Hepatocyte (in vitro differentiated cells): ENCODE measurements around the gene OR51G2. TPM values are rescaled to one million over a fixed set of nuclear protein-coding genes. Genes with fewer than 3 reads are reported as not detected.

Source experiments
- DNase-seq: peaks from one replicate; pipeline ENCODE4 v3.0.0-alpha.2; 2016; ENCODE audit warnings: low spot score
- H2AFZ ChIP-seq: fragments of 200-600 bp; sonication (generic); 2 replicates; pipeline ENCODE4 v1.6.0; 2016; ENCODE audit warnings: antibody characterized with exemption, mild to moderate bottlenecking
- H3K27ac ChIP-seq: fragments of 200-600 bp; sonication (generic); 2 replicates; pipeline ENCODE4 v1.5.1; 2016; ENCODE audit warnings: mild to moderate bottlenecking
- H3K27me3 ChIP-seq: fragments of 200-600 bp; sonication (generic); 2 replicates; pipeline ENCODE4 v1.6.1; 2016
- H3K36me3 ChIP-seq: fragments of 200-600 bp; sonication (generic); replicated peaks from 2 replicates; pipeline ENCODE4 v1.5.1; 2016; ENCODE audit warnings: low read depth; ENCODE audit not compliant: insufficient read depth
- H3K4me1 ChIP-seq: fragments of 200-600 bp; sonication (generic); 2 replicates; pipeline ENCODE4 v1.5.1; 2016; ENCODE audit warnings: mild to moderate bottlenecking, moderate library complexity; ENCODE audit not compliant: insufficient read depth
- H3K4me2 ChIP-seq: fragments of 200-600 bp; sonication (generic); 2 replicates; pipeline ENCODE4 v1.6.0; 2016
- H3K4me3 ChIP-seq: fragments of 200-600 bp; sonication (generic); 2 replicates; pipeline ENCODE4 v1.5.1; 2016; ENCODE audit warnings: mild to moderate bottlenecking
- H3K79me2 ChIP-seq: fragments of 200-600 bp; sonication (generic); 2 replicates; pipeline ENCODE4 v1.6.0; 2017; ENCODE audit warnings: mild to moderate bottlenecking
- H3K9me2 ChIP-seq: fragments of 200-600 bp; sonication (generic); replicated peaks from 2 replicates; pipeline ENCODE4 v1.6.0; 2017; ENCODE audit warnings: mild to moderate bottlenecking; ENCODE audit not compliant: insufficient read depth
- H3K9me3 ChIP-seq: fragments of 200-600 bp; sonication (generic); 2 replicates; pipeline ENCODE4 v1.5.1; 2016; ENCODE audit warnings: low read depth, mild to moderate bottlenecking
- H4K20me1 ChIP-seq: fragments of 200-600 bp; sonication (generic); 2 replicates; pipeline ENCODE4 v1.6.0; 2016; ENCODE audit warnings: mild to moderate bottlenecking; ENCODE audit not compliant: insufficient read depth, poor library complexity, severe bottlenecking
- CTCF ChIP-seq: fragments of 200-600 bp; sonication (generic); IDR thresholded peaks from 2 replicates; pipeline ENCODE4 v1.5.1; 2016; ENCODE audit warnings: antibody characterized with exemption, mild to moderate bottlenecking; ENCODE audit not compliant: poor library complexity
- EZH2 ChIP-seq: fragments of 200-600 bp; sonication (generic); IDR thresholded peaks from 2 replicates; pipeline ENCODE4 v1.6.1; 2016; ENCODE audit warnings: antibody characterized with exemption, mild to moderate bottlenecking, borderline replicate concordance
- EZH2phosphoT487 ChIP-seq: fragments of 200-600 bp; sonication (generic); IDR thresholded peaks from one replicate; pipeline ENCODE4 v1.6.1; 2018; ENCODE audit warnings: antibody characterized with exemption, mild to moderate bottlenecking, low read depth, moderate library complexity; ENCODE audit not compliant: unreplicated experiment, severe bottlenecking
- WGBS: methylation state at CpG from one replicate; pipeline ENCODE4 v1.1.6; 2016; ENCODE audit warnings: low lambda C conversion rate; ENCODE audit errors: missing lambda C conversion rate; 5-methylcytosine and 5-hydroxymethylcytosine counted together
- polyA plus RNA-seq: library from polyadenylated mRNA; unstranded; fragments of >200 nt; fragmentation: Nextera tagmentation; extraction: Ambion mirVana; gene quantifications from 2 replicates; pipeline ENCODE4 v1.2.1, GENCODE V29; 2016
- total RNA-seq: library from RNA; depleted of rRNA; stranded (reverse); fragments of >200 nt; gene quantifications from 2 replicates; pipeline ENCODE4 v1.2.3, GENCODE V29; 2014

Gene OR51G2
- total and polyA plus RNA-seq, 2 experiments from 2014 or later = not detected

GRCh38 chr11:4881188-4881587 lies 38.0 kb downstream of the OR51G2 start:
- Histone ChIP-seq H3K9me3 (no peaks in the 10 kb centered on the region), H3K4me2 (no peak overlapping the region), H3K79me2 (no peaks in the 10 kb centered on the region), H2AFZ (no peak overlapping the region), H3K27ac (no peak overlapping the region), H3K4me1 (no peaks in the 10 kb centered on the region), H3K4me3 (no peak overlapping the region), H3K36me3 (no peaks in the 10 kb centered on the region), H3K9me2 (no peaks in the 10 kb centered on the region), H4K20me1 (no peaks in the 10 kb centered on the region), H3K27me3 (no peaks in the 10 kb centered on the region)
- DNase-seq = no peak
- 82% methylated on average over 4 of the region's 4 CpGs for WGBS
- TF ChIP-seq CTCF = no peak
- TF ChIP-seq EZH2phosphoT487 = no peak
- TF ChIP-seq EZH2 = no peak

- WGBS = 81% methylated on average over 1 of the region's 1 CpG
- H3K4me1 ChIP-seq = no peaks in the 10 kb centered on the region
- no peaks in the 10 kb centered on the region for H3K27me3 ChIP-seq
Observed at GRCh38 chr11:4865855-4866254, 53.3 kb downstream of the OR51G2 start.

GRCh38 chr11:4863876-4864275 lies 55.3 kb downstream of the OR51G2 start:
- no peak overlapping the region for H3K27ac ChIP-seq
- no peaks in the 10 kb centered on the region for H3K27me3 ChIP-seq
- no peaks in the 10 kb centered on the region for H3K4me1 ChIP-seq
- H3K4me3 ChIP-seq = no peak overlapping the region
- no peaks in the 10 kb centered on the region for H3K36me3 ChIP-seq
- H2AFZ ChIP-seq = no peak overlapping the region
- no peak for DNase-seq
- no peaks in the 10 kb centered on the region for H3K9me3 ChIP-seq
- no peak overlapping the region for H3K4me2 ChIP-seq
- no peaks in the 10 kb centered on the region for H3K79me2 ChIP-seq
- H3K9me2 ChIP-seq = no peaks in the 10 kb centered on the region
- no peaks in the 10 kb centered on the region for H4K20me1 ChIP-seq
- 65% methylated on average over 4 of the region's 4 CpGs for WGBS
- TF ChIP-seq EZH2 (no peak), EZH2phosphoT487 (no peak), CTCF (no peak)

More at GRCh38 chr11:4865855-4866254, 53.3 kb downstream of the OR51G2 start:
- no peaks in the 10 kb centered on the region for H4K20me1 ChIP-seq
- H3K36me3 ChIP-seq = no peaks in the 10 kb centered on the region
- H2AFZ ChIP-seq = no peak overlapping the region
- H3K79me2 ChIP-seq = no peaks in the 10 kb centered on the region
- no peak overlapping the region for H3K4me2 ChIP-seq
- H3K9me2 ChIP-seq = no peaks in the 10 kb centered on the region
- no peak for DNase-seq
- H3K9me3 ChIP-seq = no peaks in the 10 kb centered on the region
- H3K27ac ChIP-seq = no peak overlapping the region
- no peak overlapping the region for H3K4me3 ChIP-seq
- TF ChIP-seq EZH2phosphoT487 (no peak), CTCF (no peak), EZH2 (no peak)

Other genes starting within 250 kb of the OR51G2 start
- gene OR51E2, start 221.5 kb downstream of the OR51G2 start, total RNA-seq = 0.28 and 0.30 TPM in 2 replicates
- gene OR51E2, start 221.5 kb downstream of the OR51G2 start, polyA plus RNA-seq = 0.43 and 0.57 TPM in 2 replicates
- not detected in 2 replicates for gene MMP26, start 214.6 kb downstream of the OR51G2 start, total RNA-seq
- not detected in 2 replicates for gene MMP26, start 214.6 kb downstream of the OR51G2 start, polyA plus RNA-seq
- not detected in 2 replicates for gene OR51F1, start 149.4 kb downstream of the OR51G2 start, total RNA-seq
- gene OR51F1, start 149.4 kb downstream of the OR51G2 start, polyA plus RNA-seq = not detected in 2 replicates
- not detected in 2 replicates for gene OR52R1, start 115.0 kb downstream of the OR51G2 start, total RNA-seq
- not detected in 2 replicates for gene OR52R1, start 115.0 kb downstream of the OR51G2 start, polyA plus RNA-seq
- gene OR51F2, start 98.0 kb downstream of the OR51G2 start, total RNA-seq = not detected in 2 replicates
- gene OR51F2, start 98.0 kb downstream of the OR51G2 start, polyA plus RNA-seq = not detected in 2 replicates
- gene OR51S1, start 70.1 kb downstream of the OR51G2 start, total RNA-seq = not detected in 2 replicates
- not detected in 2 replicates for gene OR51S1, start 70.1 kb downstream of the OR51G2 start, polyA plus RNA-seq
- gene OR51T1, start 37.5 kb downstream of the OR51G2 start, total RNA-seq = not detected in 2 replicates
- not detected in 2 replicates for gene OR51T1, start 37.5 kb downstream of the OR51G2 start, polyA plus RNA-seq
- gene OR51A7, start 15.6 kb downstream of the OR51G2 start, total RNA-seq = not detected in 2 replicates
- not detected in 2 replicates for gene OR51A7, start 15.6 kb downstream of the OR51G2 start, polyA plus RNA-seq
- gene OR51G1, start 5.0 kb upstream of the OR51G2 start, total RNA-seq = not detected in 2 replicates
- not detected in 2 replicates for gene OR51G1, start 5.0 kb upstream of the OR51G2 start, polyA plus RNA-seq
- gene OR51A4, start 28.3 kb upstream of the OR51G2 start, total RNA-seq = not detected in 2 replicates
- gene OR51A4, start 28.3 kb upstream of the OR51G2 start, polyA plus RNA-seq = not detected in 2 replicates
- gene OR51A2, start 36.4 kb upstream of the OR51G2 start, total RNA-seq = not detected in 2 replicates
- not detected in 2 replicates for gene OR51A2, start 36.4 kb upstream of the OR51G2 start, polyA plus RNA-seq
- not detected in 2 replicates for gene OR51L1, start 75.5 kb upstream of the OR51G2 start, total RNA-seq
- gene OR51L1, start 75.5 kb upstream of the OR51G2 start, polyA plus RNA-seq = not detected in 2 replicates
- not detected in 2 replicates for gene OR52J3, start 127.2 kb upstream of the OR51G2 start, total RNA-seq
- not detected in 2 replicates for gene OR52J3, start 127.2 kb upstream of the OR51G2 start, polyA plus RNA-seq
- not detected in 2 replicates for gene OR52E2, start 140.3 kb upstream of the OR51G2 start, total RNA-seq
- gene OR52E2, start 140.3 kb upstream of the OR51G2 start, polyA plus RNA-seq = not detected in 2 replicates
- not detected in 2 replicates for gene OR52E1, start 150.2 kb upstream of the OR51G2 start, total RNA-seq
- not detected in 2 replicates for gene OR52E1, start 150.2 kb upstream of the OR51G2 start, polyA plus RNA-seq
- not detected in 2 replicates for gene OR52A5, start 219.0 kb upstream of the OR51G2 start, total RNA-seq
- not detected in 2 replicates for gene OR52A5, start 219.0 kb upstream of the OR51G2 start, polyA plus RNA-seq
- gene OR52A1, start 235.4 kb upstream of the OR51G2 start, total RNA-seq = not detected in 2 replicates
- gene OR52A1, start 235.4 kb upstream of the OR51G2 start, polyA plus RNA-seq = not detected in 2 replicates